ENCODE measurements around the gene QRICH1.

QRICH1 gene

GRCh38 chr3:48997102-48997635, 96.7 kb downstream of the QRICH1 start:
- DNase-seq = no peak

- DNase-seq = no peak
Observed at GRCh38 chr3:48996640-48997039, 97.2 kb downstream of the QRICH1 start.

GRCh38 chr3:48993834-48994233, 100.0 kb downstream of the QRICH1 start:
- no peak for DNase-seq

- DNase-seq = no peak
Observed at GRCh38 chr3:48991851-48992545, 101.9 kb downstream of the QRICH1 start.

GRCh38 chr3:48990636-48991469, 103.0 kb downstream of the QRICH1 start:
- DNase-seq = peak; percentile 14 to 37

GRCh38 chr3:48989796-48990635, 103.9 kb downstream of the QRICH1 start, which contains the start of gene P4HTM:
Gene P4HTM, plus strand, starts transcription at chr3:48990241. Its CDS starts 16 bp downstream, at chr3:48990257.
- DNase-seq = peak; percentile 68 to 71

- DNase-seq = no peak
Observed at GRCh38 chr3:48989126-48989795, 104.6 kb downstream of the QRICH1 start.

GRCh38 chr3:48985831-48986376, 108.0 kb downstream of the QRICH1 start:
- DNase-seq = no peak

- no peak for DNase-seq
Observed at GRCh38 chr3:48984663-48985062, 109.2 kb downstream of the QRICH1 start.

- no peak for DNase-seq
Observed at GRCh38 chr3:48983096-48983495, 110.8 kb downstream of the QRICH1 start.

GRCh38 chr3:48982686-48983085, 111.2 kb downstream of the QRICH1 start:
- no peak for DNase-seq

GRCh38 chr3:48982016-48982415, 111.9 kb downstream of the QRICH1 start:
- no peak for DNase-seq

- DNase-seq = no peak
Observed at GRCh38 chr3:48980295-48980694, 113.6 kb downstream of the QRICH1 start.

Data from CD4-positive, alpha-beta T cell treated with Interleukin-1 beta for 1 hour (primary cell).